MG63 (cell line): ENCODE data around the gene ARHGEF26. TPM values are rescaled to one million over a fixed set of nuclear protein-coding genes. Genes with fewer than 3 reads are reported as not detected.

Source experiments
- total RNA-seq: library from RNA; depleted of rRNA; stranded (reverse); fragments of >200 nt; shearing (Covaris generic); gene quantifications from 2 replicates; pipeline ENCODE4 v1.2.3, GENCODE V29; 2014; ENCODE audit warnings: low replicate concordance; rRNA removed

The ARHGEF26 gene
- total RNA-seq, 1 experiment from 2014 or later: 0.63 TPM

Other genes starting within 250 kb of the ARHGEF26 start
- 24.2 and 30.8 TPM in 2 replicates for gene DHX36, start 203.1 kb downstream of the ARHGEF26 start, total RNA-seq